Measurements from ENCODE around the gene SRPRB. TPM values are rescaled to one million over a fixed set of nuclear protein-coding genes. Genes with fewer than 3 reads are reported as not detected.

SRPRB gene
- total and polyA plus RNA-seq, 3 experiments from 2014 or later: 60.0 to 129 (median 128) TPM

GRCh38 chr3:133833880-133834620 is 28.4 kb downstream of the SRPRB start:
- CTCF ChIA-PET: no interaction called here
- Histone ChIP-seq H3K27ac (ENCODE audit: low read depth, low read length) (no peak overlapping the region), H3K36me3 (ENCODE audit: insufficient read depth, low read length) (no peaks in the 10 kb centered on the region), H3K27me3 (ENCODE audit: insufficient read depth, low read length, poor library complexity, severe bottlenecking) (no peaks in the 10 kb centered on the region), H3K4me1 (ENCODE audit: insufficient read depth, low read length) (no peaks in the 10 kb centered on the region), H3K4me3 (ENCODE audit: low read length) (no peak overlapping the region), H3K9me3 (ENCODE audit: low read length) (no peaks in the 10 kb centered on the region)
- Mint-ChIP-seq H3K27ac (peak overlapping the region in 1 of 8 donors; percentile 46), H3K4me1 (no peaks in the 10 kb centered on the region), H3K4me3 (no peak overlapping the region), H3K27me3 (peaks cover 3 to 6% of the 10 kb centered on the region in 2 donors), H3K9me3 (no peaks in the 10 kb centered on the region), H3K36me3 (no peaks in the 10 kb centered on the region)
- no peak for DNase-seq
- POLR2A ChIA-PET: no interaction called here

- Mint-ChIP-seq H3K9me3 (peaks cover 0 to 1% (median 0%) of the 10 kb centered on the region in 5 donors), H3K27ac (peak overlapping the region in 2 of 8 donors; percentile 25 to 43), H3K27me3 (peaks cover 7% of the 10 kb centered on the region in 2 donors), H3K4me1 (no peaks in the 10 kb centered on the region), H3K36me3 (no peaks in the 10 kb centered on the region), H3K4me3 (no peak overlapping the region)
- no peak overlapping the region for H3K4me3 ChIP-seq (ENCODE audit: low read length)
- ChIA-PET CTCF (no interaction called here), POLR2A (no interaction called here)
- H3K9me3 ChIP-seq (ENCODE audit: low read length): no peaks in the 10 kb centered on the region
- H3K4me1 ChIP-seq (ENCODE audit: insufficient read depth, low read length): no peaks in the 10 kb centered on the region
- H3K27ac ChIP-seq (ENCODE audit: low read depth, low read length): no peak overlapping the region
- no peaks in the 10 kb centered on the region for H3K27me3 ChIP-seq (ENCODE audit: insufficient read depth, low read length, poor library complexity, severe bottlenecking)
- H3K36me3 ChIP-seq (ENCODE audit: insufficient read depth, low read length): no peaks in the 10 kb centered on the region
- no peak for DNase-seq
These were observed 29.2 kb downstream of the SRPRB start for GRCh38 chr3:133834621-133835417.

- no peaks in the 10 kb centered on the region for H3K36me3 Mint-ChIP-seq
- no peak for DNase-seq
- Histone ChIP-seq H3K4me1 (ENCODE audit: insufficient read depth, low read length) (no peaks in the 10 kb centered on the region), H3K4me3 (ENCODE audit: low read length) (no peak overlapping the region), H3K36me3 (ENCODE audit: insufficient read depth, low read length) (no peaks in the 10 kb centered on the region), H3K27ac (ENCODE audit: low read depth, low read length) (no peak overlapping the region), H3K9me3 (ENCODE audit: low read length) (no peaks in the 10 kb centered on the region), H3K27me3 (ENCODE audit: insufficient read depth, low read length, poor library complexity, severe bottlenecking) (no peaks in the 10 kb centered on the region)
- H3K27ac Mint-ChIP-seq: peak overlapping the region in 2 of 8 donors; percentile 25 to 43
- CTCF ChIA-PET: no interaction called here
- H3K4me1 Mint-ChIP-seq: no peaks in the 10 kb centered on the region
- H3K9me3 Mint-ChIP-seq: peaks cover 0 to 1% (median 0%) of the 10 kb centered on the region in 5 donors
- H3K27me3 Mint-ChIP-seq: peaks cover 7 to 9% of the 10 kb centered on the region in 2 donors
- no peak overlapping the region for H3K4me3 Mint-ChIP-seq
- POLR2A ChIA-PET: no interaction called here
These were observed 29.8 kb downstream of the SRPRB start for GRCh38 chr3:133835418-133835743.

- Histone ChIP-seq H3K4me3 (ENCODE audit: low read length) (no peak overlapping the region), H3K27me3 (ENCODE audit: insufficient read depth, low read length, poor library complexity, severe bottlenecking) (no peaks in the 10 kb centered on the region), H3K9me3 (ENCODE audit: low read length) (no peaks in the 10 kb centered on the region), H3K4me1 (ENCODE audit: insufficient read depth, low read length) (no peaks in the 10 kb centered on the region), H3K27ac (ENCODE audit: low read depth, low read length) (no peak overlapping the region), H3K36me3 (ENCODE audit: insufficient read depth, low read length) (no peaks in the 10 kb centered on the region)
- ChIA-PET CTCF (no interaction called here), POLR2A (no interaction called here)
- H3K36me3 Mint-ChIP-seq: no peaks in the 10 kb centered on the region
- H3K4me3 Mint-ChIP-seq: no peak overlapping the region
- peaks cover 0 to 1% (median 0%) of the 10 kb centered on the region in 5 donors for H3K9me3 Mint-ChIP-seq
- no peak for DNase-seq
- H3K27me3 Mint-ChIP-seq: peaks cover 7 to 9% of the 10 kb centered on the region in 2 donors
- H3K27ac Mint-ChIP-seq: no peak overlapping the region
- no peaks in the 10 kb centered on the region for H3K4me1 Mint-ChIP-seq
These were observed 30.3 kb downstream of the SRPRB start for GRCh38 chr3:133835961-133836360.

GRCh38 chr3:133836497-133837158 is 31.0 kb downstream of the SRPRB start:
- peaks cover 0 to 1% (median 0%) of the 10 kb centered on the region in 5 donors for H3K9me3 Mint-ChIP-seq
- no peak for DNase-seq
- POLR2A ChIA-PET: no interaction called here
- CTCF ChIA-PET: no interaction called here
- H3K4me1 ChIP-seq (ENCODE audit: insufficient read depth, low read length): no peaks in the 10 kb centered on the region
- H3K36me3 Mint-ChIP-seq: no peaks in the 10 kb centered on the region
- no peak overlapping the region for H3K27ac Mint-ChIP-seq
- H3K9me3 ChIP-seq (ENCODE audit: low read length): no peaks in the 10 kb centered on the region
- no peak overlapping the region for H3K27ac ChIP-seq (ENCODE audit: low read depth, low read length)
- no peaks in the 10 kb centered on the region for H3K27me3 ChIP-seq (ENCODE audit: insufficient read depth, low read length, poor library complexity, severe bottlenecking)
- no peak overlapping the region for H3K4me3 ChIP-seq (ENCODE audit: low read length)
- H3K4me3 Mint-ChIP-seq: no peak overlapping the region
- H3K27me3 Mint-ChIP-seq: peaks cover 7 to 9% of the 10 kb centered on the region in 2 donors
- no peaks in the 10 kb centered on the region for H3K4me1 Mint-ChIP-seq
- H3K36me3 ChIP-seq (ENCODE audit: insufficient read depth, low read length): no peaks in the 10 kb centered on the region

- POLR2A ChIA-PET: no interaction called here
- Histone ChIP-seq H3K4me1 (ENCODE audit: insufficient read depth, low read length) (no peaks in the 10 kb centered on the region), H3K4me3 (ENCODE audit: low read length) (no peak overlapping the region), H3K27me3 (ENCODE audit: insufficient read depth, low read length, poor library complexity, severe bottlenecking) (no peaks in the 10 kb centered on the region), H3K27ac (ENCODE audit: low read depth, low read length) (no peak overlapping the region), H3K9me3 (ENCODE audit: low read length) (no peaks in the 10 kb centered on the region), H3K36me3 (ENCODE audit: insufficient read depth, low read length) (no peaks in the 10 kb centered on the region)
- CTCF ChIA-PET: no interaction called here
- peaks cover 0 to 1% (median 0%) of the 10 kb centered on the region in 5 donors for H3K9me3 Mint-ChIP-seq
- no peak overlapping the region for H3K27ac Mint-ChIP-seq
- H3K27me3 Mint-ChIP-seq: peaks cover 7 to 8% of the 10 kb centered on the region in 2 donors
- DNase-seq: no peak
- no peaks in the 10 kb centered on the region for H3K36me3 Mint-ChIP-seq
- H3K4me1 Mint-ChIP-seq: no peaks in the 10 kb centered on the region
- no peak overlapping the region for H3K4me3 Mint-ChIP-seq
These were observed 32.1 kb downstream of the SRPRB start for GRCh38 chr3:133837487-133838295.

- no peaks in the 10 kb centered on the region for H3K4me1 ChIP-seq (ENCODE audit: insufficient read depth, low read length)
- no peaks in the 10 kb centered on the region for H3K27me3 ChIP-seq (ENCODE audit: insufficient read depth, low read length, poor library complexity, severe bottlenecking)
- H3K4me1 Mint-ChIP-seq: no peaks in the 10 kb centered on the region
- peaks cover 0 to 1% (median 0%) of the 10 kb centered on the region in 5 donors for H3K9me3 Mint-ChIP-seq
- H3K27ac ChIP-seq (ENCODE audit: low read depth, low read length): no peak overlapping the region
- H3K4me3 Mint-ChIP-seq: no peak overlapping the region
- no peak overlapping the region for H3K27ac Mint-ChIP-seq
- no peak overlapping the region for H3K4me3 ChIP-seq (ENCODE audit: low read length)
- DNase-seq: no peak
- ChIA-PET CTCF (no interaction called here), POLR2A (no interaction called here)
- peaks cover 7 to 8% of the 10 kb centered on the region in 2 donors for H3K27me3 Mint-ChIP-seq
- H3K9me3 ChIP-seq (ENCODE audit: low read length): no peaks in the 10 kb centered on the region
- H3K36me3 Mint-ChIP-seq: no peaks in the 10 kb centered on the region
- H3K36me3 ChIP-seq (ENCODE audit: insufficient read depth, low read length): no peaks in the 10 kb centered on the region
These were observed 32.7 kb downstream of the SRPRB start for GRCh38 chr3:133838296-133838789.
